Thoracic aorta (tissue), 2 donors: ENCODE data around the gene MCUB. TPM values are rescaled to one million over a fixed set of nuclear protein-coding genes. Genes with fewer than 3 reads are reported as not detected.

Experiments
- ATAC-seq: fragments of 150-250 bp; one replicate; pipeline ENCODE4 v1.8.0; 2017; ENCODE audit warnings: low read depth; ENCODE audit not compliant: insufficient number of reproducible peaks, low FRiP score
- DNase-seq: peaks from one replicate; pipeline ENCODE4 v3.0.0-alpha.2; 2020; ENCODE audit warnings: low spot score
- H3K27ac ChIP-seq, 2 donors: fragments of 200-600 bp; sonication (generic); 1 replicate in 1 of 2; 2 replicates in 1 of 2; pipeline ENCODE4 v1.5.1; 2016; ENCODE audit warnings: mild to moderate bottlenecking in 2 of 2, moderate library complexity in 2 of 2
- H3K27me3 ChIP-seq: fragments of 200-600 bp; sonication (generic); replicated peaks from 2 replicates; pipeline ENCODE4 v1.6.0; 2016; ENCODE audit warnings: mild to moderate bottlenecking; ENCODE audit not compliant: insufficient read depth
- H3K36me3 ChIP-seq: fragments of 200-600 bp; sonication (generic); one replicate; pipeline ENCODE4 v1.5.1; 2016
- H3K4me1 ChIP-seq, 2 donors: fragments of 200-600 bp; sonication (generic); 1 replicate in 1 of 2; 2 replicates in 1 of 2; pipeline versions ENCODE4 v1.5.1 to v1.6.0; 2016; ENCODE audit warnings: low read depth in 2 of 2, mild to moderate bottlenecking in 1 of 2; ENCODE audit not compliant: control insufficient read depth in 1 of 2
- H3K4me3 ChIP-seq: fragments of 200-600 bp; sonication (generic); 2 replicates; pipeline ENCODE4 v1.5.1; 2016; ENCODE audit warnings: mild to moderate bottlenecking
- H3K9me3 ChIP-seq: fragments of 200-600 bp; sonication (generic); 2 replicates; pipeline ENCODE4 v1.5.1; 2016
- total RNA-seq, 2 donors: library from RNA; depleted of rRNA; stranded (reverse); fragments of >200 nt; gene quantifications; one replicate each; pipeline versions ENCODE4 v1.1.0 to v1.2.3, GENCODE V29; 2016
- TF ChIP-seq, protein P1 (sequence below): fragments of 200-600 bp; sonication (generic); IDR thresholded peaks from one replicate; pipeline ENCODE4 v1.5.1; 2019; ENCODE audit warnings: antibody characterized with exemption

Gene MCUB
- total RNA-seq, 2 donors from 2014 or later: 44.3 to 45.0 TPM

DNA sequence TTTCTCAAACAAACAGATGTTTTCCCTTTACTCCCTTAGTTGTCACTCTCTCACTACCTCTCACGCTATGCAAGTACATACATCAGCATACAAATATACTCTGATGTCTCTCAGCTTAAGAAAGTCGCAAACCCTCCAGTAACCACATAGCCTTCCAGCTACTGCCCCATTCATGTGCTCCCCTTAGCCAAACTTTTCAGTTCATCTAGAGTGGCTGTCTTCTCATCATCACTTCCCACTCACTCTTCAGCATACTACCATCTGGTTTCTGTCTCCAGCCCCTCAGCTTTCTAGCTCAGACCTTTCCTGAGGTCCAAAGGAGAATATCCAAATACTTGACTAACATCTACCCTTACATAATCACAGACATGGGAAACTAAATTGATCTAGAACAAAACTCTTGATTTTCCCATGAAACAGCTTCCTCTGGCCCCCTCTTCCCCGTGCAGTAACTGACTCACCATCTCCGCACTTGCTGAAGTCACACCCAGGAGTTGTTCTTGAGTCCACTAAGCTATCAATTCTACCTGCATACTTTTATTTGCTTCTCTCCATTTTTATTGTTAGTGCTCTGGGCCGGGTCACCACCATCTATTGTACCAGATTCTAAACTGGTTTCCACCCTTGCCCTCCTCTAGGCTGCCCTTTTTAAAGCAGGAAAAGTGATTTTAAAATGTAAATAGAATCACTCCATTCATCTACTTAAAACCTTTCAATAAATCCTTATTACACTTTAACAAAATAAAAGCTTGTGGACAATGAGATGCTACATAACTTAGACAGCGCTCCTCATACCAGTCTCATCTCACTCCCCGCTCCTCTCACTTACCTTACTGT is 86.0 kb downstream of the MCUB start:
- Histone ChIP-seq H3K4me3 (no peak overlapping the region), H3K27me3 (no peaks in the 10 kb centered on the region), H3K9me3 (no peaks in the 10 kb centered on the region), H3K4me1 (no peaks in the 10 kb centered on the region), H3K27ac (no peak overlapping the region), H3K36me3 (no peaks in the 10 kb centered on the region)
- ATAC-seq: no peak
- TF ChIP-seq, protein P1, sequence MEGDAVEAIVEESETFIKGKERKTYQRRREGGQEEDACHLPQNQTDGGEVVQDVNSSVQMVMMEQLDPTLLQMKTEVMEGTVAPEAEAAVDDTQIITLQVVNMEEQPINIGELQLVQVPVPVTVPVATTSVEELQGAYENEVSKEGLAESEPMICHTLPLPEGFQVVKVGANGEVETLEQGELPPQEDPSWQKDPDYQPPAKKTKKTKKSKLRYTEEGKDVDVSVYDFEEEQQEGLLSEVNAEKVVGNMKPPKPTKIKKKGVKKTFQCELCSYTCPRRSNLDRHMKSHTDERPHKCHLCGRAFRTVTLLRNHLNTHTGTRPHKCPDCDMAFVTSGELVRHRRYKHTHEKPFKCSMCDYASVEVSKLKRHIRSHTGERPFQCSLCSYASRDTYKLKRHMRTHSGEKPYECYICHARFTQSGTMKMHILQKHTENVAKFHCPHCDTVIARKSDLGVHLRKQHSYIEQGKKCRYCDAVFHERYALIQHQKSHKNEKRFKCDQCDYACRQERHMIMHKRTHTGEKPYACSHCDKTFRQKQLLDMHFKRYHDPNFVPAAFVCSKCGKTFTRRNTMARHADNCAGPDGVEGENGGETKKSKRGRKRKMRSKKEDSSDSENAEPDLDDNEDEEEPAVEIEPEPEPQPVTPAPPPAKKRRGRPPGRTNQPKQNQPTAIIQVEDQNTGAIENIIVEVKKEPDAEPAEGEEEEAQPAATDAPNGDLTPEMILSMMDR: no peak
- DNase-seq: no peak

DNA sequence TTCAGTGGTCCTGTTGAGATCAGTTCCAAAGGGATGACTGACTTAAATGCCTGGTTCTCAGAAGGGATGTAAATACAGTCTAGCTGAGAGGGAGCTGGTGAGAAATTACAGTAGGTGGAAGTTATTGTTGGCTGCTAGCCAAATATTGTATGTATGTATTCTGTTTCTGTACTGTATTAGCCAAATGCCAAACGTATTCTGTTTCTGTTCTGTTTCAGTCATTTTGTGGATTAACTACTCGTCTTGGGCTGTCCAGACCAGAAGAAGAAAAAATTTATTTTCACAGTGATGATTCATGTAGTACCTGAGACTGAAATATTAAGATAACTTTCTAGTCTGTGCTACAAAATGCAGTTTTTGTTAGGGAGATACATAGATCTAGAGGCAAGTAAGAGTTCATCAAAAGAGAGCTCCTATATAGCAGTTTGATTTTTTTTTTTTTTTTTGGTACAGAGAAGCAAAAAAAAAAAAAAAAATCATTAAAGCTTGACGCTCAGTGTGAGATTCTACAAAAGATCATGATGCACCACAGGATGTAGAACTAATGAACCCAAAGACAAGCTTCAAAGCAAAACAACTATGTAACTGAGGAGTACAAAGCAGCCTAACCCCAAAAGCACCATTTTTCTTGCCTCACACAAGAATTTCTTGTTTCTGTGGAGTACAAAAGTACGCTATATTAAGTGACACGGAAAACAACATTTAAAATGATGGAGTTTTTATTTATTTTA is 88.4 kb downstream of the MCUB start:
- Histone ChIP-seq H3K4me3 (no peak overlapping the region), H3K4me1 (no peaks in the 10 kb centered on the region), H3K27ac (no peak overlapping the region), H3K9me3 (peaks cover 7% of the 10 kb centered on the region), H3K27me3 (no peaks in the 10 kb centered on the region), H3K36me3 (no peaks in the 10 kb centered on the region)
- DNase-seq (no peak), ATAC-seq (no peak)
- TF ChIP-seq, protein P1: no peak

DNA sequence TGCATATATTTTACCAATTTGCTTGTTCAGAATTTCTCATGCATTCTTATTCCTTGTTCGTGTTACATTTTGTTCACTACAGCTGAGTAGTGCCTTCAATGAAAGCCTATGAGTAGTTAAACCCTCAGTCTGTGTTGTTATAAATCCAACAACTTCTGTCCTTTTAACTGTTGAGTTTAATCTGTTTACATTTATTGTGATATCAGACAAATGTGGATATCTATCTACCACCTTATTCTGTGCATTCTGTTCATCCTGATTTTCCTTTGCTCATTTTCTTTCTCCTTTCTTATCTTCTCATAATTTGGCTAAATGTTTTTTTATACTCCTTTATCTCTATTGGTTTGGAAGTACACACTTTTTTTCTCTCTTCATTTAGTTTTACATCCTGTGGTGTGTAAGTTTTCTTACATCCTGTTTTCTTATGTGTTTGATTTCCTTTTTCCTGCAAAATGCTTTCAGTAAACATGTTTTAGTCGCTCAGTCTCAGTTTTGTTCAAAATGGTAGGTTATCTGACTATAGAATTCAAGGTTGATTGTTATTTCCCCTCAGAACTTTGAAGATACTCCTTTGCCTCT is 89.0 kb downstream of the MCUB start:
- TF ChIP-seq, protein P1: no peak

DNA sequence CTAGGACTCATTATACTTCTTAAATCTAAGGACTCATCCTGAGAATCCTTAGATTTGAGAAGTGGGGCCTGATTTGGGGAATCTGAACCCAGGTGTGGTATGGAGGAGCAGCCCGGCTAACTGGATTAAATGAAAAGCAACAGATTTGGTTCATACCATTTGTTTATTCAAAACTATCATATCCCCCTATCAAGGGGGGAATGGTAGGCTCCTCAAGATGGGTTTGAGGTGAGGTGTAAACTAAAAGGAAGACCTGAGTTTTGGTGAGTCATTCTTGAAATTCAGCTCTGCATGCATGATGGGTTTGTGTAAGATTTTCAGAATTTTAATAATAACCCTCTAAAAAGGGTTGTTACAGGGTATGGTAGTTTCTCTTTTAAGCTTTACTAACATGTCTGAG is 89.8 kb downstream of the MCUB start:
- Histone ChIP-seq H3K36me3 (no peaks in the 10 kb centered on the region), H3K27me3 (no peaks in the 10 kb centered on the region), H3K27ac (no peak overlapping the region), H3K4me3 (no peak overlapping the region), H3K4me1 (no peaks in the 10 kb centered on the region), H3K9me3 (peaks cover 7% of the 10 kb centered on the region)
- ATAC-seq (no peak), DNase-seq (no peak)
- TF ChIP-seq, protein P1: no peak

More for the DNA sequence above, 89.0 kb downstream of the MCUB start:
- H3K36me3 ChIP-seq: no peaks in the 10 kb centered on the region
- H3K9me3 ChIP-seq: peaks cover 7% of the 10 kb centered on the region
- no peak overlapping the region for H3K4me3 ChIP-seq
- ATAC-seq (no peak), DNase-seq (no peak)
- no peak overlapping the region for H3K27ac ChIP-seq
- H3K4me1 ChIP-seq: no peaks in the 10 kb centered on the region
- no peaks in the 10 kb centered on the region for H3K27me3 ChIP-seq

DNA sequence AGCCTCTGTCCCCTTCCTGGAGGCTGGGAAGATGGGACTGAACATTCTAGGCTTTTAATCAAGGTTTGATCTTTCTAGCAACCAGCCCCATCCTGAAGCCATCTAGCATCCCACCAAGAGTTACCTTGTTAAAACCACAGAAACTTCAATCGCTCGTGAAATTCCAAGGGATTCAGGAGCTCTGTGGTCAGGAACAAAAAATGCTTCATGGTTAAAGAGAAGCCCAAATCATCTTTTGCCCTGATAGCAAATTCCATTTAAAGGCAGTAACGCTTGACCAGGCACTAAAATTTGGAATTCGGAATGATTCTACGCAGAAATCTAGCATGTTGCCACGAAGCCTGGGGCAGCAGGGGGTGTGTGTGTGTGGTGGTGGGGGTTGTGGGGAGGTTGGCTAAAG is 95.3 kb downstream of the MCUB start:
- Histone ChIP-seq H3K27me3 (no peaks in the 10 kb centered on the region), H3K27ac (no peak overlapping the region), H3K36me3 (no peaks in the 10 kb centered on the region), H3K4me1 (no peaks in the 10 kb centered on the region), H3K4me3 (no peak overlapping the region), H3K9me3 (peaks cover 7% of the 10 kb centered on the region)
- TF ChIP-seq, protein P1: no peak
- DNase-seq (no peak), ATAC-seq (no peak)
